Panc1 (cell line): ENCODE results near the gene MYCBP2.

Source experiments
- CTCF ChIP-seq: fragments of 450-650 bp; IDR thresholded peaks from 2 replicates; pipeline ENCODE4 v1.5.1; 2017; ENCODE audit warnings: mild to moderate bottlenecking
- POLR2AphosphoS5 ChIP-seq: IDR thresholded peaks from 2 replicates; pipeline ENCODE4 v1.6.1; 2012; ENCODE audit warnings: mild to moderate bottlenecking, low read depth, low read length, moderate library complexity
- REST ChIP-seq, 2 experiments: IDR thresholded peaks; 2 replicates each; pipeline ENCODE4 v1.6.1; 2011 to 2012; ENCODE audit warnings: low read depth in 2 of 2, control low read depth in 1 of 2, low read length in 1 of 2, mild to moderate bottlenecking in 1 of 2, moderate library complexity in 1 of 2; ENCODE audit not compliant: insufficient read depth in 1 of 2
- SIN3A ChIP-seq: IDR thresholded peaks from 2 replicates; pipeline ENCODE4 v1.6.1; 2012; ENCODE audit warnings: low read depth, mild to moderate bottlenecking, low read length, moderate library complexity, borderline replicate concordance; ENCODE audit not compliant: insufficient read depth
- TCF7L2 ChIP-seq: IDR thresholded peaks from 2 replicates; pipeline ENCODE4 v1.6.1; 2011; ENCODE audit warnings: mild to moderate bottlenecking, low read depth, low read length, inconsistent platforms

- TF ChIP-seq CTCF = no peak
- TF ChIP-seq POLR2AphosphoS5 = no peak
- no peak for TF ChIP-seq SIN3A
- TF ChIP-seq REST (IDR thresholded peaks at IDR 0.05; ENCODE audit: insufficient read depth in 1 of 2, low read depth in 2 of 2, low read length in 1 of 2) = no peak
- TF ChIP-seq TCF7L2 = no peak
Observed at GRCh38 chr13:77042566-77043177, 284.2 kb downstream of the MYCBP2 start.
